HG02885 (cell line): Measurements from ENCODE around the gene TBC1D22B.
"Not testable (repeated sequence)": the region's sequence is repeated elsewhere in the genome, so short reads cannot be mapped to it uniquely, and the experiment has no call there.

Experiments
- ATAC-seq: cut with Tn5 transposase; IDR thresholded peaks from one replicate; pipeline ENCODE4 v1.9.1; 2021; ENCODE audit warnings: mild to moderate bottlenecking; ENCODE audit not compliant: unreplicated experiment, poor library complexity

TBC1D22B gene

GRCh38 chr6:37317312-37318038, 59.9 kb downstream of the TBC1D22B start:
- no peak for ATAC-seq

- no peak for ATAC-seq
These were observed 61.6 kb downstream of the TBC1D22B start for GRCh38 chr6:37319156-37319555.

GRCh38 chr6:37319856-37320480, 62.4 kb downstream of the TBC1D22B start:
- no peak for ATAC-seq

- no peak for ATAC-seq
These were observed 63.1 kb downstream of the TBC1D22B start for GRCh38 chr6:37320646-37321045.

- ATAC-seq = no peak
These were observed 63.5 kb downstream of the TBC1D22B start for GRCh38 chr6:37321101-37321500.

GRCh38 chr6:37321516-37322415, 64.2 kb downstream of the TBC1D22B start:
- ATAC-seq = no peak

GRCh38 chr6:37323580-37323979, 66.0 kb downstream of the TBC1D22B start:
- no peak for ATAC-seq

GRCh38 chr6:37324131-37325033, 66.8 kb downstream of the TBC1D22B start:
- ATAC-seq = no peak

GRCh38 chr6:37330345-37330744, 72.8 kb downstream of the TBC1D22B start:
- ATAC-seq = not testable (repeated sequence)

GRCh38 chr6:37331047-37331446, 73.5 kb downstream of the TBC1D22B start:
- ATAC-seq = no peak

GRCh38 chr6:37332894-37333293, 75.3 kb downstream of the TBC1D22B start:
- no peak for ATAC-seq

- no peak for ATAC-seq
These were observed 76.5 kb downstream of the TBC1D22B start for GRCh38 chr6:37334047-37334446.

- not testable (repeated sequence) for ATAC-seq
These were observed 80.7 kb downstream of the TBC1D22B start for GRCh38 chr6:37338317-37338716.

- no peak for ATAC-seq
These were observed 81.2 kb downstream of the TBC1D22B start for GRCh38 chr6:37338745-37339255.

GRCh38 chr6:37339741-37340638, 82.4 kb downstream of the TBC1D22B start:
- ATAC-seq = no peak

- ATAC-seq = no peak
These were observed 83.0 kb downstream of the TBC1D22B start for GRCh38 chr6:37340639-37340943.

GRCh38 chr6:37343248-37343647, 85.7 kb downstream of the TBC1D22B start:
- ATAC-seq = no peak

- ATAC-seq = no peak
These were observed 86.7 kb downstream of the TBC1D22B start for GRCh38 chr6:37344308-37344707.

GRCh38 chr6:37345804-37346203, 88.2 kb downstream of the TBC1D22B start:
- not testable (repeated sequence) for ATAC-seq
